ENCODE results near the gene PNLDC1.
"Not testable (repeated sequence)": the region's sequence is repeated elsewhere in the genome, so short reads cannot be mapped to it uniquely, and the experiment has no call there.

PNLDC1 gene

GRCh38 chr6:159801935-159802334, 1.9 kb downstream of the PNLDC1 start:
- Mint-ChIP-seq H3K36me3 (ENCODE audit: low read depth) (peaks cover 53% of the 10 kb centered on the region), H3K9me3 (no peaks in the 10 kb centered on the region), H3K27me3 (no peaks in the 10 kb centered on the region), H3K4me1 (ENCODE audit: low read depth) (peaks cover 12% of the 10 kb centered on the region), H3K27ac (no peak overlapping the region), H3K4me3 (no peak overlapping the region)
- DNase-seq: no peak

GRCh38 chr6:159804504-159804903, 4.4 kb downstream of the PNLDC1 start:
- H3K9me3 Mint-ChIP-seq: no peaks in the 10 kb centered on the region
- H3K27ac Mint-ChIP-seq: no peak overlapping the region
- H3K36me3 Mint-ChIP-seq (ENCODE audit: low read depth): peaks cover 37% of the 10 kb centered on the region
- H3K4me1 Mint-ChIP-seq (ENCODE audit: low read depth): no peaks in the 10 kb centered on the region
- H3K27me3 Mint-ChIP-seq: no peaks in the 10 kb centered on the region
- H3K4me3 Mint-ChIP-seq: no peak overlapping the region
- DNase-seq: no peak

GRCh38 chr6:159805440-159806020, 5.5 kb downstream of the PNLDC1 start:
- Mint-ChIP-seq H3K4me1 (ENCODE audit: low read depth) (no peaks in the 10 kb centered on the region), H3K27me3 (no peaks in the 10 kb centered on the region), H3K4me3 (no peak overlapping the region), H3K36me3 (ENCODE audit: low read depth) (peaks cover 32% of the 10 kb centered on the region), H3K9me3 (no peaks in the 10 kb centered on the region), H3K27ac (no peak overlapping the region)
- DNase-seq: no peak

- H3K4me3 Mint-ChIP-seq: no peak overlapping the region
- H3K27me3 Mint-ChIP-seq: no peaks in the 10 kb centered on the region
- H3K36me3 Mint-ChIP-seq (ENCODE audit: low read depth): peaks cover 28% of the 10 kb centered on the region
- no peaks in the 10 kb centered on the region for H3K4me1 Mint-ChIP-seq (ENCODE audit: low read depth)
- H3K9me3 Mint-ChIP-seq: no peaks in the 10 kb centered on the region
- no peak for DNase-seq
- H3K27ac Mint-ChIP-seq: no peak overlapping the region
These were observed 6.0 kb downstream of the PNLDC1 start for GRCh38 chr6:159806021-159806458.

- Mint-ChIP-seq H3K36me3 (ENCODE audit: low read depth) (peaks cover 28% of the 10 kb centered on the region), H3K9me3 (no peaks in the 10 kb centered on the region), H3K4me3 (no peak overlapping the region), H3K27me3 (no peaks in the 10 kb centered on the region), H3K27ac (no peak overlapping the region), H3K4me1 (ENCODE audit: low read depth) (no peaks in the 10 kb centered on the region)
- DNase-seq: no peak
These were observed 7.2 kb downstream of the PNLDC1 start for GRCh38 chr6:159807150-159807858.

- no peaks in the 10 kb centered on the region for H3K4me1 Mint-ChIP-seq (ENCODE audit: low read depth)
- H3K36me3 Mint-ChIP-seq (ENCODE audit: low read depth): peaks cover 28% of the 10 kb centered on the region
- no peaks in the 10 kb centered on the region for H3K9me3 Mint-ChIP-seq
- H3K27me3 Mint-ChIP-seq: no peaks in the 10 kb centered on the region
- DNase-seq: no peak
- H3K27ac Mint-ChIP-seq: no peak overlapping the region
- no peak overlapping the region for H3K4me3 Mint-ChIP-seq
These were observed 8.6 kb downstream of the PNLDC1 start for GRCh38 chr6:159808647-159809046.

GRCh38 chr6:159809149-159809548, 9.1 kb downstream of the PNLDC1 start:
- no peak for DNase-seq
- Mint-ChIP-seq H3K27ac (no peak overlapping the region), H3K27me3 (no peaks in the 10 kb centered on the region), H3K4me3 (no peak overlapping the region), H3K4me1 (ENCODE audit: low read depth) (no peaks in the 10 kb centered on the region), H3K36me3 (ENCODE audit: low read depth) (peaks cover 28% of the 10 kb centered on the region), H3K9me3 (no peaks in the 10 kb centered on the region)

GRCh38 chr6:159813781-159814180, 13.7 kb downstream of the PNLDC1 start:
- Mint-ChIP-seq H3K4me1 (ENCODE audit: low read depth) (no peaks in the 10 kb centered on the region), H3K9me3 (no peaks in the 10 kb centered on the region), H3K4me3 (no peak overlapping the region), H3K36me3 (ENCODE audit: low read depth) (peaks cover 4% of the 10 kb centered on the region), H3K27me3 (no peaks in the 10 kb centered on the region), H3K27ac (no peak overlapping the region)
- DNase-seq: no peak

- peaks cover 12% of the 10 kb centered on the region for H3K4me1 Mint-ChIP-seq (ENCODE audit: low read depth)
- no peak overlapping the region for H3K4me3 Mint-ChIP-seq
- peaks cover 11% of the 10 kb centered on the region for H3K36me3 Mint-ChIP-seq (ENCODE audit: low read depth)
- no peak overlapping the region for H3K27ac Mint-ChIP-seq
- DNase-seq: no peak
- H3K27me3 Mint-ChIP-seq: no peaks in the 10 kb centered on the region
- H3K9me3 Mint-ChIP-seq: no peaks in the 10 kb centered on the region
These were observed 15.3 kb downstream of the PNLDC1 start for GRCh38 chr6:159815410-159815809.

GRCh38 chr6:159816775-159817174, 16.7 kb downstream of the PNLDC1 start:
- not testable (repeated sequence) for H3K9me3 Mint-ChIP-seq, H3K27me3 Mint-ChIP-seq, H3K27ac Mint-ChIP-seq, DNase-seq, H3K4me3 Mint-ChIP-seq
- Mint-ChIP-seq H3K36me3 (ENCODE audit: low read depth) (peaks cover 11% of the 10 kb centered on the region), H3K4me1 (ENCODE audit: low read depth) (peaks cover 15% of the 10 kb centered on the region)

- DNase-seq: no peak
- H3K9me3 Mint-ChIP-seq: no peaks in the 10 kb centered on the region
- H3K4me1 Mint-ChIP-seq (ENCODE audit: low read depth): peaks cover 15% of the 10 kb centered on the region
- no peaks in the 10 kb centered on the region for H3K27me3 Mint-ChIP-seq
- H3K27ac Mint-ChIP-seq: no peak overlapping the region
- H3K4me3 Mint-ChIP-seq: no peak overlapping the region
- H3K36me3 Mint-ChIP-seq (ENCODE audit: low read depth): peaks cover 11% of the 10 kb centered on the region
These were observed 18.1 kb downstream of the PNLDC1 start for GRCh38 chr6:159817951-159818739.

- Mint-ChIP-seq H3K4me1 (ENCODE audit: low read depth) (peaks cover 15% of the 10 kb centered on the region), H3K4me3 (no peak overlapping the region), H3K27ac (no peak overlapping the region), H3K9me3 (no peaks in the 10 kb centered on the region), H3K36me3 (ENCODE audit: low read depth) (peaks cover 11% of the 10 kb centered on the region), H3K27me3 (no peaks in the 10 kb centered on the region)
- no peak for DNase-seq
These were observed 19.0 kb downstream of the PNLDC1 start for GRCh38 chr6:159819098-159819497.

GRCh38 chr6:159819932-159820640, 20.0 kb downstream of the PNLDC1 start:
- Mint-ChIP-seq H3K36me3 (ENCODE audit: low read depth) (peaks cover 11% of the 10 kb centered on the region), H3K27ac (peak overlapping the region; percentile 76), H3K4me1 (ENCODE audit: low read depth) (peaks cover 15% of the 10 kb centered on the region), H3K9me3 (no peaks in the 10 kb centered on the region), H3K27me3 (no peaks in the 10 kb centered on the region), H3K4me3 (peak overlapping the region; percentile 15)
- DNase-seq: peak; percentile 47

GRCh38 chr6:159821122-159821521, 21.0 kb downstream of the PNLDC1 start:
- peaks cover 15% of the 10 kb centered on the region for H3K4me1 Mint-ChIP-seq (ENCODE audit: low read depth)
- no peak for DNase-seq
- no peaks in the 10 kb centered on the region for H3K9me3 Mint-ChIP-seq
- H3K27ac Mint-ChIP-seq: no peak overlapping the region
- H3K4me3 Mint-ChIP-seq: no peak overlapping the region
- peaks cover 11% of the 10 kb centered on the region for H3K36me3 Mint-ChIP-seq (ENCODE audit: low read depth)
- no peaks in the 10 kb centered on the region for H3K27me3 Mint-ChIP-seq
